Parathyroid adenoma (tissue), 2 donors: Measurements from ENCODE around the gene AGPS.

Source experiments
- H2AFZ ChIP-seq: fragments of 300-600 bp; sonication (generic); one replicate; pipeline ENCODE4 v1.7.0; 2017; ENCODE audit warnings: antibody characterized with exemption, mild to moderate bottlenecking
- H3K27ac ChIP-seq: fragments of 300-600 bp; sonication (generic); one replicate; pipeline ENCODE4 v1.7.0; 2017
- H3K27me3 ChIP-seq: fragments of 300-600 bp; sonication (generic); one replicate; pipeline ENCODE4 v1.7.0; 2017; ENCODE audit warnings: low read length; ENCODE audit not compliant: control insufficient read depth, insufficient read depth
- H3K36me3 ChIP-seq: fragments of 300-600 bp; sonication (generic); one replicate; pipeline ENCODE4 v1.7.0; 2017; ENCODE audit warnings: low read length; ENCODE audit not compliant: control insufficient read depth, insufficient read depth
- H3K4me1 ChIP-seq: fragments of 300-600 bp; sonication (generic); one replicate; pipeline ENCODE4 v1.7.0; 2017; ENCODE audit warnings: control low read depth
- H3K4me2 ChIP-seq: fragments of 300-600 bp; sonication (generic); one replicate; pipeline ENCODE4 v1.7.0; 2017; ENCODE audit warnings: low read length
- H3K4me3 ChIP-seq: fragments of 300-600 bp; sonication (generic); one replicate; pipeline ENCODE4 v1.7.0; 2017; ENCODE audit warnings: low read depth, low read length
- H3K79me2 ChIP-seq: fragments of 300-600 bp; sonication (generic); one replicate; pipeline ENCODE4 v1.7.0; 2017; ENCODE audit warnings: control low read depth
- H3K9ac ChIP-seq: fragments of 300-600 bp; sonication (generic); one replicate; pipeline ENCODE4 v1.7.0; 2017; ENCODE audit warnings: mild to moderate bottlenecking
- H3K9me3 ChIP-seq: fragments of 300-600 bp; sonication (generic); one replicate; pipeline ENCODE4 v1.7.0; 2017; ENCODE audit warnings: low read length; ENCODE audit not compliant: control insufficient read depth
- CTCF ChIP-seq: fragments of 300-600 bp; sonication (generic); IDR thresholded peaks from one replicate; pipeline ENCODE4 v1.7.0; 2017; ENCODE audit warnings: antibody characterized with exemption, mild to moderate bottlenecking
- donor health status: primary hyperparathyroidism.

The AGPS gene

GRCh38 chr2:177467646-177468045 is 75.1 kb downstream of the AGPS start:
- no peak for TF ChIP-seq CTCF
- Histone ChIP-seq H3K4me3 (no peak overlapping the region), H3K4me1 (no peaks in the 10 kb centered on the region), H3K9me3 (no peaks in the 10 kb centered on the region), H3K36me3 (no peaks in the 10 kb centered on the region), H3K9ac (no peak overlapping the region), H3K27me3 (no peaks in the 10 kb centered on the region), H3K27ac (no peak overlapping the region), H3K4me2 (no peak overlapping the region), H3K79me2 (no peaks in the 10 kb centered on the region), H2AFZ (no peak overlapping the region)

GRCh38 chr2:177471990-177472389 is 79.4 kb downstream of the AGPS start:
- H2AFZ ChIP-seq, result no peak overlapping the region
- H3K9ac ChIP-seq, result no peak overlapping the region
- no peaks in the 10 kb centered on the region for H3K4me1 ChIP-seq
- H3K27me3 ChIP-seq, result no peaks in the 10 kb centered on the region
- H3K4me3 ChIP-seq, result no peak overlapping the region
- H3K79me2 ChIP-seq, result no peaks in the 10 kb centered on the region
- no peak for TF ChIP-seq CTCF
- H3K4me2 ChIP-seq, result no peak overlapping the region
- H3K9me3 ChIP-seq, result no peaks in the 10 kb centered on the region
- no peak overlapping the region for H3K27ac ChIP-seq
- no peaks in the 10 kb centered on the region for H3K36me3 ChIP-seq

GRCh38 chr2:177474301-177474700 is 81.7 kb downstream of the AGPS start:
- Histone ChIP-seq H3K9me3 (no peaks in the 10 kb centered on the region), H2AFZ (no peak overlapping the region), H3K36me3 (no peaks in the 10 kb centered on the region), H3K79me2 (no peaks in the 10 kb centered on the region), H3K4me2 (no peak overlapping the region), H3K27ac (no peak overlapping the region), H3K4me1 (no peaks in the 10 kb centered on the region), H3K27me3 (no peaks in the 10 kb centered on the region), H3K9ac (no peak overlapping the region), H3K4me3 (no peak overlapping the region)
- TF ChIP-seq CTCF, result no peak

GRCh38 chr2:177474998-177475397 is 82.4 kb downstream of the AGPS start:
- H3K4me2 ChIP-seq, result no peak overlapping the region
- no peak overlapping the region for H3K4me3 ChIP-seq
- H3K27me3 ChIP-seq, result no peaks in the 10 kb centered on the region
- no peaks in the 10 kb centered on the region for H3K36me3 ChIP-seq
- H2AFZ ChIP-seq, result no peak overlapping the region
- no peaks in the 10 kb centered on the region for H3K4me1 ChIP-seq
- no peak overlapping the region for H3K9ac ChIP-seq
- no peak overlapping the region for H3K27ac ChIP-seq
- TF ChIP-seq CTCF, result no peak
- no peaks in the 10 kb centered on the region for H3K79me2 ChIP-seq
- H3K9me3 ChIP-seq, result no peaks in the 10 kb centered on the region

- Histone ChIP-seq H3K4me2 (no peak overlapping the region), H3K4me1 (no peaks in the 10 kb centered on the region), H3K79me2 (no peaks in the 10 kb centered on the region), H2AFZ (no peak overlapping the region), H3K36me3 (no peaks in the 10 kb centered on the region), H3K27me3 (no peaks in the 10 kb centered on the region), H3K4me3 (no peak overlapping the region), H3K9ac (no peak overlapping the region), H3K9me3 (no peaks in the 10 kb centered on the region), H3K27ac (no peak overlapping the region)
- no peak for TF ChIP-seq CTCF
These were observed 84.3 kb downstream of the AGPS start for GRCh38 chr2:177476897-177477296.
